Lower lobe of right lung (tissue), 2 donors: Measurements from ENCODE around the gene MAPK12. TPM values are rescaled to one million over a fixed set of nuclear protein-coding genes. Genes with fewer than 3 reads are reported as not detected.

Source experiments
- ATAC-seq, 2 donors: fragments of 200-7000 bp; cut with Tn5 transposase; one replicate each; pipeline ENCODE4 v1.9.1; 2020 to 2022; ENCODE audit warnings: mild to moderate bottlenecking in 2 of 2, moderate library complexity in 2 of 2
- DNase-seq: peaks from one replicate; pipeline ENCODE4 v3.0.0-alpha.2; 2020
- H3K27ac ChIP-seq: fragments of 200-600 bp; one replicate; pipeline ENCODE4 v1.8.0; 2022
- H3K27me3 ChIP-seq: fragments of 200-600 bp; one replicate; pipeline ENCODE4 v1.8.0; 2022; ENCODE audit warnings: low read depth
- H3K36me3 ChIP-seq: fragments of 200-600 bp; one replicate; pipeline ENCODE4 v1.8.0; 2022; ENCODE audit warnings: mild to moderate bottlenecking
- H3K4me1 ChIP-seq: fragments of 200-600 bp; one replicate; pipeline ENCODE4 v1.8.0; 2022
- H3K4me3 ChIP-seq: fragments of 200-600 bp; one replicate; pipeline ENCODE4 v1.8.0; 2022; ENCODE audit warnings: mild to moderate bottlenecking
- H3K9me3 ChIP-seq: fragments of 200-600 bp; one replicate; pipeline ENCODE4 v1.8.0; 2022
- intact Hi-C: fragments of 100-400 bp; cut with DNase I; formaldehyde crosslinking; loops from one replicate; pipeline ENCODE4 v1.11.0; 2022
- total RNA-seq: library from RNA; stranded (reverse); fragmentation: NEBNext Ultra II Directional; extraction: Animal tissue kit (Norgen Biotek cat#: 25700); gene quantifications from one replicate; pipeline ENCODE4 v1.2.1, GENCODE V29; 2021
- TF ChIP-seq, protein P1 (sequence below): fragments of 200-600 bp; IDR thresholded peaks from one replicate; pipeline ENCODE4 v1.8.0; 2022; ENCODE audit warnings: antibody characterized with exemption, mild to moderate bottlenecking
- donor health status: DM: no; HTN: yes; CAD: no; lungs with severe emphysema.

The MAPK12 gene
- total RNA-seq, 1 donor from 2014 or later, result 11.9 TPM

GRCh38 chr22:50297510-50298265 is 36.2 kb upstream of the MAPK12 start:
- Histone ChIP-seq H3K4me1 (peaks cover 97% of the 10 kb centered on the region), H3K27me3 (no peaks in the 10 kb centered on the region), H3K27ac (peak overlapping the region; percentile 62), H3K9me3 (no peaks in the 10 kb centered on the region), H3K4me3 (no peak overlapping the region), H3K36me3 (no peaks in the 10 kb centered on the region)
- TF ChIP-seq, protein P1, sequence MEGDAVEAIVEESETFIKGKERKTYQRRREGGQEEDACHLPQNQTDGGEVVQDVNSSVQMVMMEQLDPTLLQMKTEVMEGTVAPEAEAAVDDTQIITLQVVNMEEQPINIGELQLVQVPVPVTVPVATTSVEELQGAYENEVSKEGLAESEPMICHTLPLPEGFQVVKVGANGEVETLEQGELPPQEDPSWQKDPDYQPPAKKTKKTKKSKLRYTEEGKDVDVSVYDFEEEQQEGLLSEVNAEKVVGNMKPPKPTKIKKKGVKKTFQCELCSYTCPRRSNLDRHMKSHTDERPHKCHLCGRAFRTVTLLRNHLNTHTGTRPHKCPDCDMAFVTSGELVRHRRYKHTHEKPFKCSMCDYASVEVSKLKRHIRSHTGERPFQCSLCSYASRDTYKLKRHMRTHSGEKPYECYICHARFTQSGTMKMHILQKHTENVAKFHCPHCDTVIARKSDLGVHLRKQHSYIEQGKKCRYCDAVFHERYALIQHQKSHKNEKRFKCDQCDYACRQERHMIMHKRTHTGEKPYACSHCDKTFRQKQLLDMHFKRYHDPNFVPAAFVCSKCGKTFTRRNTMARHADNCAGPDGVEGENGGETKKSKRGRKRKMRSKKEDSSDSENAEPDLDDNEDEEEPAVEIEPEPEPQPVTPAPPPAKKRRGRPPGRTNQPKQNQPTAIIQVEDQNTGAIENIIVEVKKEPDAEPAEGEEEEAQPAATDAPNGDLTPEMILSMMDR, result no peak
- DNase-seq (no peak), ATAC-seq (no peak)
- intact Hi-C loops, result no loop called here

DNA sequence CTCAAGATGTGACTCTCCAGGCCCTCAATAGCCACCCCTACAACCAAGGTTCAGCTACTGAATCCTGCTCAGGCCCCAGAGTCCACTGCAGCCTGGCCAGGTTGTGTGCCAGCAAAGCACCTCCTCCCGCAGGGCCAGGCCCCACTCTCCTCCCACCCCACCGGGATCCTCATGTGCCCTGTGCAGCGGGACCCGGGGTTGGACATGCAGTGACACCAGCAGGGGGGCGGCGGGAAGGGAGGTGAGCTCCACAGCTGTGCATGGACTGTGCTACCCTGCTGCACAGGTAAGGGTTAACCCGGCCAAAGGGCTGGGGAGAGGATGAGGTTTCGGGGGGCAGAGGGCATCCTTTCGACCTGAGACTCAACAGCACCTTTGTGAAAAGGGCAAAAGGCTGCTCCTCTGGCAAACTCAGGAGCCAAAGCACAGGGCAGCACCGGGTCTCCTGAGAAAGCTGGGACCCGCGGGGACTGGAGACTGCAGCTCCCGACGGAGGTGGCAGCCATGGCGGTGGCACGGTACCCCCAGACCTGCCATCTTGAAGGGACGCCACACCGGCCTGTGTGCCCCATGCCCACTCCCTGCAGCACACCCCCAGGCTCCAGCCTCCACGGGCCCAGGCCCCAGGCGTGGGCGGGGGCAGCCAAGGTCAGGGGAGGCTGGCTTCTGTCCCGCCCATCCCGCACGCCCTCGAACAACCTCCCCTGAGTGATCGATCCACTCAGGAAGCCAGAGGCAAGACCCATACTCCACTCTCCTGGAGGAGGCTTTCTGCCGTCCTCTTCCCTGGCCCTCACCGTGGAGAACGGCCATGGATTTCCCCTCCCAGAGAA is 35.4 kb upstream of the MAPK12 start:
- Histone ChIP-seq H3K27ac (peak overlapping the region; percentile 62), H3K27me3 (no peaks in the 10 kb centered on the region), H3K9me3 (no peaks in the 10 kb centered on the region), H3K4me3 (no peak overlapping the region), H3K4me1 (peaks cover 97% of the 10 kb centered on the region), H3K36me3 (no peaks in the 10 kb centered on the region)
- ATAC-seq (no peak), DNase-seq (no peak)
- TF ChIP-seq, protein P1, result no peak
- intact Hi-C loops, result no loop called here

DNA sequence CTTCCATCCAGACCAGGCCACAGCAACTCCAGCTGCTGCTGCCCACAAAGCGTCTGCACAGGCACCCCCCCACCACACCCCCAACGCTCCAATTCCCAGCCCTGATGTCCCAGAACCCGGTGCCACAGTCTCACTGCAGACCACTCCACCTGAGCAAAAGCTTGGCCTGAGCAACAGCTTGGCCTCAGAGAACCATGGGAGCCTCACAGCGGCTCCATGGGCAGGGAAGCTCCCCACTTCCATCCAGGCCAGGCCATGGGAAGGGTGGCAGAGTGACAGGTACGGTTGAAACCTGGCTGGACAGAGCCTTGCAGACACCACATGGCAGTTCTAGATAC is 32.8 kb upstream of the MAPK12 start:
- no peaks in the 10 kb centered on the region for H3K9me3 ChIP-seq
- peak overlapping the region; percentile 46 for H3K4me3 ChIP-seq
- TF ChIP-seq, protein P1, result no peak
- peak overlapping the region; percentile 92 for H3K27ac ChIP-seq
- intact Hi-C loops, result no loop called here
- ATAC-seq, result no peak
- no peak for DNase-seq
- H3K4me1 ChIP-seq, result peaks cover 84% of the 10 kb centered on the region
- H3K36me3 ChIP-seq, result peaks cover 23% of the 10 kb centered on the region
- H3K27me3 ChIP-seq, result no peaks in the 10 kb centered on the region

GRCh38 chr22:50293441-50294318 is 32.2 kb upstream of the MAPK12 start:
- intact Hi-C loops, result no loop called here
- H3K36me3 ChIP-seq, result peaks cover 29% of the 10 kb centered on the region
- peak overlapping the region; percentile 46 for H3K4me3 ChIP-seq
- H3K4me1 ChIP-seq, result peaks cover 78% of the 10 kb centered on the region
- H3K9me3 ChIP-seq, result no peaks in the 10 kb centered on the region
- peak overlapping the region; percentile 92 for H3K27ac ChIP-seq
- no peaks in the 10 kb centered on the region for H3K27me3 ChIP-seq
- DNase-seq, result peak; percentile 88
- peak; percentile 89 to 91 for ATAC-seq
- TF ChIP-seq, protein P1, result no peak
